Cerebellar cortex (tissue), 1 donor: ENCODE data around the gene ATAD2B.
A peak's percentile ranks its signal among the peaks of the same experiment; 100 is the strongest.
"Not testable (repeated sequence)": the region's sequence is repeated elsewhere in the genome, so short reads cannot be mapped to it uniquely, and the experiment has no call there.

Experiments used
- DNase-seq: peaks from one replicate; pipeline ENCODE4 v3.0.0-alpha.2; 2015; ENCODE audit warnings: low spot score

The ATAD2B gene

GRCh38 chr2:23926750-23927571 lies at the start of gene ATAD2B:
TSS of gene ATAD2B (minus strand) at chr2:23927123. CDS start at chr2:23926770, 353 bp downstream.
- DNase-seq: peak; percentile 92

- DNase-seq: no peak
Measured at GRCh38 chr2:23967846-23968245, 40.9 kb upstream of the ATAD2B start.

- no peak for DNase-seq
Measured at GRCh38 chr2:23954325-23955014, 27.5 kb upstream of the ATAD2B start.

- DNase-seq: no peak
Measured at GRCh38 chr2:23953625-23954024, 26.7 kb upstream of the ATAD2B start.

GRCh38 chr2:23952558-23952957 lies 25.6 kb upstream of the ATAD2B start:
- not testable (repeated sequence) for DNase-seq

- DNase-seq: no peak
Measured at GRCh38 chr2:23947350-23947749, 20.4 kb upstream of the ATAD2B start.

GRCh38 chr2:23944976-23945375 lies 18.1 kb upstream of the ATAD2B start:
- no peak for DNase-seq

GRCh38 chr2:23944527-23944926 lies 17.6 kb upstream of the ATAD2B start:
- no peak for DNase-seq

GRCh38 chr2:23943666-23944065 lies 16.7 kb upstream of the ATAD2B start:
- DNase-seq: no peak

GRCh38 chr2:23941644-23942043 lies 14.7 kb upstream of the ATAD2B start:
- DNase-seq: no peak

- DNase-seq: peak; percentile 40
Measured at GRCh38 chr2:23940718-23941620, 14.0 kb upstream of the ATAD2B start.

- peak; percentile 74 for DNase-seq
Measured at GRCh38 chr2:23939987-23940717, 13.2 kb upstream of the ATAD2B start, which contains the start of gene UBXN2A. TSS of gene UBXN2A (plus strand) at chr2:23940463. CDS start at chr2:23958315, 17,852 bp downstream.

GRCh38 chr2:23934259-23934658 lies 7.3 kb upstream of the ATAD2B start:
- peak; percentile 50 for DNase-seq

- DNase-seq: no peak
Measured at GRCh38 chr2:23926290-23926749, 603 bp downstream of the ATAD2B start.

- DNase-seq: peak; percentile 57
Measured at GRCh38 chr2:23925702-23926289, 1.1 kb downstream of the ATAD2B start.

GRCh38 chr2:23924589-23925359 lies 2.1 kb downstream of the ATAD2B start:
- DNase-seq: no peak

- DNase-seq: no peak
Measured at GRCh38 chr2:23918837-23919489, 8.0 kb downstream of the ATAD2B start.

- no peak for DNase-seq
Measured at GRCh38 chr2:23916727-23917405, 10.1 kb downstream of the ATAD2B start.

GRCh38 chr2:23915327-23915726 lies 11.6 kb downstream of the ATAD2B start:
- no peak for DNase-seq
